HCT116 (cell line): ENCODE results near the gene HMCES.

Experiments used
- CBX3 ChIP-seq: IDR thresholded peaks from 2 replicates; pipeline ENCODE4 v1.6.1; 2012; ENCODE audit warnings: low read depth
- EGR1 ChIP-seq: IDR thresholded peaks from 2 replicates; pipeline ENCODE4 v1.6.1; 2012; ENCODE audit warnings: low read depth
- EZH2 ChIP-seq: fragments of 200-600 bp; sonication (generic); IDR thresholded peaks from 2 replicates; pipeline ENCODE4 v1.6.1; 2017; ENCODE audit warnings: antibody characterized with exemption, mixed run types
- FOSL1 ChIP-seq: IDR thresholded peaks from 2 replicates; pipeline ENCODE4 v1.6.1; 2012; ENCODE audit warnings: low read depth
- JUND ChIP-seq: IDR thresholded peaks from 2 replicates; pipeline ENCODE4 v1.6.1; 2012
- POLR2A ChIP-seq: IDR thresholded peaks from 2 replicates; pipeline ENCODE4 v1.7.0; 2011; ENCODE audit warnings: borderline replicate concordance; ENCODE audit not compliant: insufficient read depth, insufficient read length; ENCODE audit errors: extremely low read depth
- POLR2AphosphoS5 ChIP-seq: IDR thresholded peaks from 2 replicates; pipeline ENCODE4 v1.6.1; 2011; ENCODE audit warnings: mild to moderate bottlenecking, low read depth, low read length, moderate library complexity
- RAD21 ChIP-seq: IDR thresholded peaks from 2 replicates; pipeline ENCODE4 v1.6.1; 2012; ENCODE audit warnings: low read depth, mild to moderate bottlenecking
- REST ChIP-seq: IDR thresholded peaks from 2 replicates; pipeline ENCODE4 v1.6.1; 2012; ENCODE audit warnings: low read depth
- SIN3A ChIP-seq: IDR thresholded peaks from 2 replicates; pipeline ENCODE4 v1.6.1; 2012; ENCODE audit warnings: low read depth
- SP1 ChIP-seq: IDR thresholded peaks from 2 replicates; pipeline ENCODE4 v1.6.1; 2012; ENCODE audit warnings: low read depth
- ZFX ChIP-seq: fragments of 450-650 bp; IDR thresholded peaks from 2 replicates; pipeline ENCODE4 v1.6.1; 2017
- ZNF274 ChIP-seq: fragments of 200-500 bp; sonication (Bioruptor generic); IDR thresholded peaks from 2 replicates; pipeline ENCODE4 v1.6.1; 2014; ENCODE audit warnings: mild to moderate bottlenecking, low read depth, low read length, inconsistent platforms
- TF ChIP-seq, protein P1 (sequence below), 3 experiments: fragments of 200-600 bp in 1 of 3; sonication (generic) in 1 of 3; IDR thresholded peaks in 2 of 3; conservative IDR thresholded peaks in 1 of 3; 2 replicates each; pipeline ENCODE4 v1.5.1; 2012 to 2017; ENCODE audit warnings: low read depth in 2 of 3, low read length in 2 of 3, antibody characterized with exemption in 1 of 3, borderline replicate concordance in 1 of 3, control low read depth in 1 of 3, mild to moderate bottlenecking in 1 of 3, mixed read lengths in 1 of 3, mixed run types in 1 of 3, moderate library complexity in 1 of 3; ENCODE audit not compliant: insufficient read depth in 1 of 3

GRCh38 chr3:129304962-129305222 is 26.2 kb downstream of the HMCES start:
- TF ChIP-seq, protein P1, sequence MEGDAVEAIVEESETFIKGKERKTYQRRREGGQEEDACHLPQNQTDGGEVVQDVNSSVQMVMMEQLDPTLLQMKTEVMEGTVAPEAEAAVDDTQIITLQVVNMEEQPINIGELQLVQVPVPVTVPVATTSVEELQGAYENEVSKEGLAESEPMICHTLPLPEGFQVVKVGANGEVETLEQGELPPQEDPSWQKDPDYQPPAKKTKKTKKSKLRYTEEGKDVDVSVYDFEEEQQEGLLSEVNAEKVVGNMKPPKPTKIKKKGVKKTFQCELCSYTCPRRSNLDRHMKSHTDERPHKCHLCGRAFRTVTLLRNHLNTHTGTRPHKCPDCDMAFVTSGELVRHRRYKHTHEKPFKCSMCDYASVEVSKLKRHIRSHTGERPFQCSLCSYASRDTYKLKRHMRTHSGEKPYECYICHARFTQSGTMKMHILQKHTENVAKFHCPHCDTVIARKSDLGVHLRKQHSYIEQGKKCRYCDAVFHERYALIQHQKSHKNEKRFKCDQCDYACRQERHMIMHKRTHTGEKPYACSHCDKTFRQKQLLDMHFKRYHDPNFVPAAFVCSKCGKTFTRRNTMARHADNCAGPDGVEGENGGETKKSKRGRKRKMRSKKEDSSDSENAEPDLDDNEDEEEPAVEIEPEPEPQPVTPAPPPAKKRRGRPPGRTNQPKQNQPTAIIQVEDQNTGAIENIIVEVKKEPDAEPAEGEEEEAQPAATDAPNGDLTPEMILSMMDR (IDR thresholded peaks at IDR 0.05 in 2 of 3, conservative IDR thresholded peaks at IDR 0.05 in 1 of 3; ENCODE audit: borderline replicate concordance in 1 of 3, insufficient read depth in 1 of 3, low read depth in 2 of 3, low read length in 2 of 3), result no peak
- TF ChIP-seq POLR2A (no peak), EZH2 (no peak), REST (no peak), POLR2AphosphoS5 (no peak), JUND (no peak), SIN3A (no peak), RAD21 (no peak), SP1 (no peak), EGR1 (no peak), CBX3 (no peak), ZNF274 (no peak), ZFX (no peak), FOSL1 (no peak)
